ENCODE results near the gene DQX1.
"Not testable (repeated sequence)": the region's sequence is repeated elsewhere in the genome, so short reads cannot be mapped to it uniquely, and the experiment has no call there.

Gene DQX1, protein sequence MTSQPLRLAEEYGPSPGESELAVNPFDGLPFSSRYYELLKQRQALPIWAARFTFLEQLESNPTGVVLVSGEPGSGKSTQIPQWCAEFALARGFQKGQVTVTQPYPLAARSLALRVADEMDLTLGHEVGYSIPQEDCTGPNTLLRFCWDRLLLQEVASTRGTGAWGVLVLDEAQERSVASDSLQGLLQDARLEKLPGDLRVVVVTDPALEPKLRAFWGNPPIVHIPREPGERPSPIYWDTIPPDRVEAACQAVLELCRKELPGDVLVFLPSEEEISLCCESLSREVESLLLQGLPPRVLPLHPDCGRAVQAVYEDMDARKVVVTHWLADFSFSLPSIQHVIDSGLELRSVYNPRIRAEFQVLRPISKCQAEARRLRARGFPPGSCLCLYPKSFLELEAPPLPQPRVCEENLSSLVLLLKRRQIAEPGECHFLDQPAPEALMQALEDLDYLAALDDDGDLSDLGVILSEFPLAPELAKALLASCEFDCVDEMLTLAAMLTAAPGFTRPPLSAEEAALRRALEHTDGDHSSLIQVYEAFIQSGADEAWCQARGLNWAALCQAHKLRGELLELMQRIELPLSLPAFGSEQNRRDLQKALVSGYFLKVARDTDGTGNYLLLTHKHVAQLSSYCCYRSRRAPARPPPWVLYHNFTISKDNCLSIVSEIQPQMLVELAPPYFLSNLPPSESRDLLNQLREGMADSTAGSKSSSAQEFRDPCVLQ

DNA sequence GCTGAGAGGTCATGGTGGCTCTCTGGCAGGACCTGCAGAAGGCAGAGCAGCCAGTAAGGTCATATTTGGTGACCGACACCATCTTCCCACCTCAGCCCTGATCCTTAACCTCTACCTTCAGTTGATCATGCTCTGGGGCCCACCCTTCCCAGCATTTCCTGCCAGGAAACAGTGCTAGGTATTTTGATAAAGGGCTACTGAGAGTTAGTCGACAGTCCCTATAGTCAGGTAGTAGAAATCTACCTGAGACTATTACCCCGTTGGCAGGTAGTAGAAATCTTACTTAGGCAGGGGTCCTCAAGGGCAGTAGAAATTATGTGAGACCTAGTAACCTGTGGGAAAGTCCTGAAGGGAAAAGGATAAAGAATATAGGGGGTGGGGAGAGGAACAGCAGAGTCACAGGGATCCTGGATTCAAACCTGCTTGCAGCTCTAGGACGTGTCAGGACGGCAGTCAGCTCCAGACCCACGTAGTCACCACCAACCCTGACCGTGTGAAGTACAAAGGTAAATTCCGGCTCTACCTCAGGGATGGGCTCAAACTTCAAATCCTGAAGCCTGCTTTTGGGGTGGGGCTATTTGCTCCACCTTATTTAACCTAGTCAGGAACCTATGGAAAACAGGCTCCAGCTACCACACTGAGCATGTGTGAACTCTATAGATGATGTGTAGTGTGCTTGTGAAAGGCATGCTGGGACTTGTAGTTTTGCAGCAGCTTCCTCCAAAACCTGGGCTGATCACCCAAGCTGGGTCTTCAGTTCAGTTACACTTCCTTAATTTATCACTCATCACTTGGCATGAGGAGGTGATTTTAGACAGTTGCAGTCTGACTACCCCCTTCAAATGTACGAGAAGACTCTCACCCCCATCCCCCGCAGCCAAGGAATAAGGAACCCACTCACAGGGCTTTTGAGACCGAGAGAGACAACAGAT is at the start of gene DQX1:
TSS of gene DQX1 (minus strand) at position 515 of the 932 bp plus-strand sequence. CDS start at position 13, 502 bp downstream.
- peak; percentile 64 for DNase-seq (ENCODE audit: low spot score)

DNA sequence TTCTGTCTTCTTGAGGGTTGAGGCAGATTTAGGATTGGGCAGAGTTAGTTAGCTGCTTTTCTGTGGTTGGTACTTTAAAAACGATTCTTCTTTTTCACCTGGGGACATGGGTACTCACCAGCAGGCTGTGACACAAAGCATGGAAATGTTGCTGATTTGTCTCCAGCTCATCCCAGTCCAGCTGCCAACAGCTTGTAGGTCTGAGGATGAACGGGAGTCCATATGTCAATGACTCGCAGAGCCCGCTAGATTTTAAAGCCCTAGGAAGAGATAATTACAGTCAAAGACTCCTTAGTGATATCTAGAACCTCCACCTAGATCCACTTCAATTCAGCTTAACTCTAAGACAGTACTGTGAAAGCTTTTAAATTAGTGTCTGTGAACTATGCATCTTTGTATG is 49.3 kb upstream of the DQX1 start:
- no peak for DNase-seq (ENCODE audit: low spot score)

DNA sequence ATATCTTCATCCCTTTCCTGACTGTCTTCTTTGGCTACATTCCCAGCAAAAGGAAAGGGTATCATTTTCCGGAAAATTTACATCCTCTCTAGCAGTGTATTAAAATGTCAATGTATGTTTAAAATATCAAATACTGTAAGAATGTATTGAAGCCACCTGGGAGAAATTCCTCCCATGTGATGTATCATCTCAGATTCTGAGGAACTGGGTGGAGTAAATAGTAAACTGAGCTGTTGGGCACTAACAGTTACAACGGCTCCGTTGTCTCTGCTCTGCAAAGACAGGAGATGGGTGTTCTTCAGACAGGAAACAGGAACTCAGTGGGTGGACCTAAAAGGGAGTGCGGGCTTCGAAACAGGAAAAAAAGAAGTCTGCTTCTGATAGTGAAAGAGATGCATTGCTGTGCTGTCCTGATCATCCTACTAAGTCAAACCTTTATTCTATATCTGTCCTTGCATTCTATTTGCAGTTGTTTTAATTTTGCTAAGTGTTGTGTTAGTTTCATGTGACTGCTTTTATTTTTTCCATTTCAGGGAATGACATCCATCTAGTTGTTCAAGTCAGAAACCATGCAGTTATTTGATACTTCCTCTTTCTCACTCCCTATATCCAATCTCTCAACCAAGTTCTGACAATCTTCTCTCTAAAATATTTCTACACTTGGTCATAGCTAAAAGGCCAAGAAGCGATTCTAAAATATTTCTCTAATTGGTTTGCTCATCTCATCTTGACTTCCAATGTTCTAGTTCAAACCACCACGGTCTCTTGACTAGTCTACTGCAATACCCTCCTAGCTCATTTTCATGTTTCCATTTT is 47.9 kb upstream of the DQX1 start:
- no peak for DNase-seq (ENCODE audit: low spot score)

DNA sequence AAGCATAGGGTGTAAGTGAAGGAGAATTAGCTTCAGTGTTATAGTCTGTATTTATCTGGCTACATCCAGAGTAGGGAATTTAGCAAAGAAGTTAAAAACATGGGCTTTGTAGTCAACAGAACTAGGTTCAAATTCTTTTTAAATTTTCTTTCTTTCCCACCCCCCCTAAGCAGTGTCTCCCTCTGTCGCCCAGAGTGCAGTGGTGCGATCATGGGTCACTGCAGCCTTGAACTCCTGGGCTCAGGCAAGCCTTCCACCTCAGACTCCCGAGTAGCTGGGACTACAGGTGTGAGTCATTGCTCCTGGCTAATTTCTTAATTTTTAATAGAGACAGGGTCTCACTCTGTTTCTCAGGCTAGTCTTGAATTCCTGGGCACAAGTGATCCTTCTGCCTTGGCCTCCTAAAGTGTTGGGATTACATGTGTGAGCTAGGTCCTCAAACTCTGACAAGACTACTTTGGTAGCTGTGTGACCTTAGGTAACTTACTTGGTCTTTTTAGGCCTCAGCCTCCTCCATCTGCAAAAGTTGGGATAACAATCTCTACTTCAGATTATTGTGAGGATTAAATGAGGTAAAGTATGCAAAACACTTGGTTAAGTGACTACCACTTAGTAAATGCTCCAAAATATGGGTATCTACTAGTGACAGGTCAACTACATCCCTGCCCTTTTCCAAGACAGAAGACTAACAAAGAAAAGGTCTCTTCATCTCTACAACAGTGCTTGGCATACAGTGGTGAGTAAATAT is 46.3 kb upstream of the DQX1 start:
- no peak for DNase-seq (ENCODE audit: low spot score)

DNA sequence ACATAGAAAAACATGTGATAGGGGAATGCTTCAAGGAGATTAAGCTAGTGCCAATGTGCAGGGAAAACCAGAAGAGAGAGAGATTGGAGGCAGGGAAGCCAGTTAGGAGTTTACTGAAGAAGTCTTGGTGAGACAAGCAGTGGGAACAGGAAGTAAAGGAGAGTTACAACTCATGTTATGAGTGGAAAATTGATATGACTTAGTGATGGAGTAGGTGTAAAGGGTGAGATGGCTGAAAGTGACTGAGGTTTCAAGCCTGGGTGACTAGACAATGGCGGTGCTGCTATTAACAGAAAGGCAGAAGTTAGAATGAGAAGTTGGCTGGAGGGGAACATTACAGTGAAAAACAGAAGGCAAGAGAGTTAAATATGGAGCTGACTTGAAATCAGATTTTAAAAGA is 45.0 kb upstream of the DQX1 start:
- no peak for DNase-seq (ENCODE audit: low spot score)

DNA sequence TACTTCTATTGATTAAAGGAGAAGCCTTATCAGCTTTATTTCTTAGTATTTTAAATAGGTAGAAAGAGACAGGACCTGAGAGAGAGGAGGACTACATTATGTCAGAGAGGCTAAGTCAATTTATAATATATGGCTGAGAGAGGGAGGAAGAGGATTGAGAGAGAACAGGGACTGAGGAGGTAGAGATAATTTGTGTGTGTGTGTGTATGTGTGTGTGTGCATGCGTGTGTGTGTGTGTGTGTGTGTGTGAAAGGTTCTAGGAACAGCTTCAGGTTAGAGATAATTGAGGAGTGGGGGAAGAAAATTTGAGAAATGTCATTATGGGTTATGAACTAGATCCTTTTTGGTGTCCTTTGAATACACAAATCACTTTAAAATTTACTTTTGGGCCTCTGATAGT is 43.7 kb upstream of the DQX1 start:
- no peak for DNase-seq (ENCODE audit: low spot score)

DNA sequence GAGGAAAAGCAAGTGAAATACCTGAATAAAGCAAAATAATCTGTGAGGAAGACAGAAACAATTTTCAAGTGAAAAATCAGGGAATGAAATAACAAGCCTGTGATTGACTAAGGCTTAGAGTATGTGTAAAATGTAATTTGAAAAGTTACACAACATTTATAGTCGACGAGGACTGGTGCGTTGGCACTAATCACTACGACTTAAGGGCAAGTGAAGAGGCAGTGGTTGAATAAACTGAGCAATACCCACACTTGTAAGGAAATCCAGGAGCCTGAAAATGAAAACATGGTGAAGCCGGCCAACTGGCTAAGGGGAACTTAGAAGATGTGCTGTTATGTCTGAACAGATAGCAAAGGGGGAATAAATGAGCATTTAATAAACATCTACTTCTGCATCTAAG is 41.9 kb upstream of the DQX1 start:
- DNase-seq (ENCODE audit: low spot score): no peak

DNA sequence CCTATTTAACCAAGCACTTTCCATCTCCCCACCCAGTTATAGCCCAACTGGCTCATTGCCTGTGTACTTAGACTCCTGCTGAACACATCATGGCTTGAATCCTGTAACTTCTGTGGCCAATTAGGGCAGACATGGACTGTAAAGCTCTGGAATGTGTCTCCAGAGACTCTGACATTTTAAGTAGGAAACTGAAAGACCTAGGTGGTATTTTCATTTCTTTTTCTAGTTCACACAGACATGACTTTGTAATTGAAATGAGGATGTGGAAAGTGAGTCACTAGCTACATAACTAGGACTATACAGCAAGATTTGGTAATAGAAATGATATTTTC is 40.7 kb upstream of the DQX1 start:
- DNase-seq (ENCODE audit: low spot score): no peak

DNA sequence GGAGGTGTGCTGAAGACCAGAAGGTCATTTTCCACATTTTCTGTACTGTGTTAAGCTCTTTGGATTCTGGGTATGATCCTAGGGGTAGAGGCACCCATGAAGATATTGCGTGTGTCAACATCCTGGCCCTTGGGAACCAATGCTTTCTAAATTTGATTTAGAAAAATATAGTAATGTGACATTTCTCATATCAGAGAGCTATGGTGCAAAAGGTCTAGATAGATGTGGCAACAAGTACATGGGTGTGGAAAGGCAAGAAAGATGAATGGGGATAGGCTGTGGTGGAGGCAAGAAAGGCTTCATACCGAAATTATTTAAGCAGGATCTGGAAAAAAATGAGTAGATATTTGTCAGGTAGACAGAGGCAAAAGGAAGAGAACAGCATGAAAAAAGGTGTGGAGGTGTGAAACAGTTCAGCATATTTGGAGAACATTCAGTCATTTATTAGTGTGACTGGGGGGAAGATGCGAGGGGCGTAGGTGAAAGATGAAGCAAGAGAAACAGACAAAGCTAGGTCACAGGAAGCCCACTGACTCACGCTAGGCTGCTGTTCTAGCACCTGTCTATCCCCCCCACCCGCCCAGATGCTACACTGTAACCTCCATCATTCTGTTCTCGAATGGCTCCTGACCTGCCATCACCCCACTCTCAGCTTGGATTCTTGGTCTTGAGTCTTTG is 40.2 kb upstream of the DQX1 start:
- DNase-seq (ENCODE audit: low spot score): no peak

DNA sequence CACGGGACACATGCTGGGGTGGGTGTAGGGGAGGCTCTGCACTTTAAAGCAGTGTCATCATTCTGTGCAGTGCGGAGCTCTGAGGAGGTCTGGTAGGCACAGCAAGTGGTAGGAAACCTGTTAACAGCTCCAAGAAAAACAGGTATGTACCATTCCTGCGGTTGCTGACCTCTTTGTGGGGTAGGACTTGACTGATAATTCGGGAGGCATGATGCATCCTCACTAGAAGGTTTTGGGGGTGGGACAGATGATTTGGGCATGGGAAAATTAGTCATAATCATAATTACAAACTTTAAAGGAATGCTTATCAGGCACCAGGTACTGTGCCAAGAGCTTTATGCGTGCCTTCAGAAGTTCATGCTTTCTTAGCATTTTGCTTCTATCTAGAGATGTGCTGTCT is 38.2 kb upstream of the DQX1 start:
- no peak for DNase-seq (ENCODE audit: low spot score)

DNA sequence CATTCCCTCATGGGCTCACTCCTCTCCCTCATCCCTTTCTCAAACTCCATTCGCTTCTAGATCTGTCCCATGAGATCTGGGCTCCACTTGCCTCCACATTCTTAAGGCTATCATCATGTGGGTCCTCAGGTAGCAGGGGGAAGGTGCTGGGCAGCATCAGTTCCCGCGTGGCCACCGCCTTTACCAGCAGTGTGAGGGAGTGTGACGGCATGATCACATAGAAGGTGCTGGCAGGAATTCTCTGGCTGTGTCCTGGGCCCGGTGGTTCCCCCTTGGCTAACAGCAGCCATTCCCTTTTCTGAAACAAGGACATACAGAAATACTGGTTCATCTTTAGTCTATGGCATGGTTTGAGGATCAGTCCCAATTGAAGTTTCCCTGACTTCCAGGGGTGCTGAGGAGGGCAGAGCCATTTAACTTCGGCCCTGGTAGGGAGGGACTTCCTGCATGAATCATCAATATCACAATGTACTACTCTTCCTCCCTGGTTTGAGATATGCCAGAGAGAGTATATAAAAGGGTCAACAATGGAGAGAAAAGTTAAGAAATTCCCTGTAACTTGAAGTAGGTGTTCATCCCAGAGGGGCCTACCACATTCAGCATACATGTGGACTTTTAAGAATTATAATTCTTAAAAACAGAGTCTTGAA is 36.2 kb upstream of the DQX1 start:
- no peak for DNase-seq (ENCODE audit: low spot score)

DNA sequence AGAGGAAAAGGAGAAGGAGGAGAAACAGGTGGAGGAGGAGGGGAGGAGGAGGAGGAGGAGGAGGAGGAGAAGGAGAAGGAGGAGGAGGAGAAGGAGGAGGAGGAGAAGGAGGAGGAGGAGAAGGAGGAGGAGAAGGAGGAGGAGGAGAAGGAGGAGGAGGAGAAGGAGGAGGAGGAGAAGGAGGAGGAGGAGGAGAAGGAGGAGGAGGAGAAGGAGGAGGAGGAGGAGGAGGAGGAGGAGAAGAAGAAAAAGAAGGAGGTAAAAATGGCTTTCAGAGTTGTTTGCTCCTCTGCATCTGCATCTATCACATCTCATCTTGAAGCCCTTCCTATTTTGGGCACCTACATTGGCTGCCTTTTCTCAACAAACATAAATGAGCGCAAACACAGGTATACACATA is 35.0 kb upstream of the DQX1 start:
- DNase-seq (ENCODE audit: low spot score): not testable (repeated sequence)

DNA sequence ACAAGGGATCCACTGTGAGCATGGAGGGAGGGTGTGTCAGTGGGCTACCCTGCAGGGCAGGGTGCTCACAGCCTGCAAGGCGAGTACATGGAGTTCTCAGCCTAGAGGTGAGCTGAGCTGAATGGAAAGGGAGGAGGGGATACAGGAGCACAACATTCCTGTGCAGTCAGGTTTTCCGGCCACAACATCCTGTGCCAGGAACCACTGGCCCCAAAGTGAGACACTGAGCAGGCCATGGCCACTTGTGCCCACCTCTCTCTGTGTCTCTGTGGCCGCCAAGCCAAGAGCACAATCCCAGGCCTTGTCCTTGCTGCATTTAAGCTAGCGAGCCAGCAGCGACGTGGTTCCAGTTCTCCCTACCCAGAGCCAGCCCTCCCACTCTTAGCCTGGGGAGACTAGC is 34.6 kb upstream of the DQX1 start:
- no peak for DNase-seq (ENCODE audit: low spot score)

DNA sequence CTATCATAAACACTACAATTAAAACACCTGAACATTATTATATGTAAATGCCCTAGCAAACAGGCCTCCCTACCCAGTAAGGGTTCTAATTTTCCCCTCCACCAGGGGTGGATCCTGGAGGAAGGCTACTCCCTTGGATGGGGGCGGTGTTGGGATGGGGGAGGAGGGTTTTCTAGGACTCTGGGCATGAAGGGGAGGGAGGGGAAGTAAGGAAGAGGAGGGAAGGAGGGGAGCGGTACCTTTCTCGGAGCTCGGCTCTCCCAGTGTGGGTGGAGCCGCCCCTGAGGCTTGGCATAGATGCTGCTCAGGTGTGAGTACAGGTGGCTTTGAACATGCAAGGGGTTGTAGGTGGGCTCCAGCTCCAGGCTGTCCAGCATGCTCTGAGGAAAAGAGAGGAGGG is 33.9 kb upstream of the DQX1 start:
- DNase-seq (ENCODE audit: low spot score): no peak

DNA sequence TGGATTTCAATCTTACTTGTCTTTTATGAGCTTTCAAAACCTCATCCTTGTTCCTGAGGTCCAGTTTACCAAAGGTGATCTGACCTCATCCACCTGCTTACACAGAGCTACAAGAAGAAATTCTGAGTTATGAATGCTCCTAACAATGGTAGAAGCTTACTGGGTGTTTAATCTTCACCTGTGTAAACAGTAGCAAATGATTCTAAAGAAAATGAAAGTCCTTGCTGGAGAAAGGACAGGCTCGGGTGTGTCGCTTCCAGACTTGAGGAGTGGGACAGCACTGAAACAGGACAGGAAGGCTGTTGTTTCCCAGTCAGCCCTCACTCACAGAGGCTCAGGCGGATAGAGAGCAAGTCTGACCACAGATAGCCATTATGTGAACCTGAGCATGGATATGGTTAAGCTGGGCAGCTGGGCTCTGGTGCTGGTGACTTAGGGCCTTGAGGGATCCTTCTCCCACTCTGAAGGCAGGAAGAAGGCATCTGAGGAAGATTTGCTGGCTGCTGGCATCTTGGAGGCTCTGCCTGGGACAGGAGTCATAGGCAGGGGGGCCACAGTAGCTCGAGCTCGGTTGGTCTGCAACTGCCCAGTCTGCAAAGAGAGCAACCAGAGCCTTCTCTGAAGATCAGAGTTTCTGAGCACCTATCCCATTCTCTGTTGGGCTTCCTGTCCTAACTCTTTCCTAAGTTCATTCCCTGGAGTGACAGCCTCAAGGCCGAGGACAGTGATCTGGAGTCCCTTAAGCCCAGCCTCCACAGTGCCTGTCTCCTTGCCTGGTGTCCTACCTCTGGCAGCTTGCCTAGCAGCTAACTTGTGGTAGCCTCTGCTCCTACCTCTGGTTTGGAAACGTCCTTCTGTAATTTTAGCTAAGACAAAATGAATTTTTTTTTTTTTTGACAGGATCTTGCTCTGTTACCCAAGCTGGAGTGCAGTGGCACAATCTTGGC is 32.5 kb upstream of the DQX1 start:
- DNase-seq (ENCODE audit: low spot score): no peak

DNA sequence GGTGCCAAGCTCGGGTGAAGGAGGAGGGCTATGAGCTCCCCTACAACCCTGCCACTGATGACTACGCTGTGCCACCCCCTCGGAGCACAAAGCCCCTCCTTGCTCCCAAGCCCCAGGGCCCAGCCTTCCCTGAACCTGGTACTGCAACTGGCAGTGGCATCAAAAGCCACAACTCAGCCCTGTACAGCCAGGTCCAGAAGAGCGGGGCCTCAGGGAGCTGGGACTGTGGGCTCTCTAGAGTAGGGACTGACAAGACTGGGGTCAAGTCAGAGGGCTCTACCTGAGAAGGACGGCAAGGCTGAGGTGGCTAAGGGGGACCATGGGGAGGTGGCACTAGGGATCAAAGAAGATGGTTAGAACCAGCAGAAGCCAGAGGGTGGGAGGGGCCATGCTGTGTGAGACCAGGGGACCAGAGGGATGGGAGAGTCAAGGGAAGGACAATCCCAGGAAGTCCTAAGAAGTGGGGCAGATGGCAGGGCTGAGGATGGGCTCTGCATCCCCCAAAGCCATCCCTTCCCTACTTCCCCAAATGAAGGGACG is 30.9 kb upstream of the DQX1 start:
- DNase-seq (ENCODE audit: low spot score): no peak

DNA sequence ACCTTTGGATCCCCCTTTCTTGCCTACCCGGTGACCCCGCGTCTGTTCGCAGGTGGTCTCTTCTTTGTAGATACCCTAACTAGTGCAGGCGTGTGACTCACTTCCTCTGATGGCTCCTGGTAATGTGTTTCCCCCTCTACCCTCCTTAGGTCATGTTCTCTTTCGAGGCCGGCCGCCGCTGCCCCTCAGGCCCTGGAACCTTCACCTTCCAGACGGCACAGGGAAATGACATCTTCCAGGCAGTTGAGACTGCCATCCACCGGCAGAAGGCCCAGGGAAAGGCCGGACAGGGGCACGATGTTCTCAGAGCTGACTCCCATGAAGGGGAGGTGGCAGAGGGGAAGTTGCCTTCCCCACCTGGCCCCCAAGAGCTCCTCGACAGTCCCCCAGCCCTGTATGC is 30.1 kb upstream of the DQX1 start:
- no peak for DNase-seq (ENCODE audit: low spot score)

DNA sequence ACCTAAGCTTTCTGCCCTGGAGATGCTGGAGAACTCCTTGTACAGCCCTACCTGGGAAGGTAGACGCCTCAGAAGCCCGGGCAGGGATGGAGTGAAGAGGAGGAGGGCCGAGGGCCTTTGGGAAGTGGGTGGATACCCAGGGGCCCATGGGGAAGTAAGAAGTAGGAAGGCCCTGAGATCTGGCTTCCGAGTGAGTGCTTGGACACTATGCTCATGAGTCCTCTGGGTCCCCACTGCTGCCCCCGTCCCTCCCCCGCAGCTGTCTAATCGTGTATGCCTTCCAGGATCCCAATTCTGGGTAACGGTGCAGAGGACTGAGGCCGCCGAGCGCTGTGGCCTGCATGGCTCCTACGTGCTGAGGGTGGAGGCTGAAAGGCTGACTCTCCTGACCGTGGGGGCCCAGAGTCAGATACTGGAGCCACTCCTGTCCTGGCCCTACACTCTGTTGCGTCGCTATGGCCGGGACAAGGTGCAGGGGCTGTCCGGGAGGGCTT is 29.6 kb upstream of the DQX1 start:
- DNase-seq (ENCODE audit: low spot score): no peak

Measured in putamen (tissue), 1 donor.